Activated CD8-positive, alpha-beta T cell treated with anti-CD3 and anti-CD28 coated beads, Interleukin-2, amount 10 ng/mL, durations not matched to agents 7 days and 5 days (primary cell): Measurements from ENCODE around the gene NRXN3. TPM values are rescaled to one million over a fixed set of nuclear protein-coding genes. Genes with fewer than 3 reads are reported as not detected.

Experiments
- ATAC-seq: fragments of 150-1000 bp; cut with Tn5 transposase; one replicate; pipeline ENCODE4 v1.10.0; 2021; ENCODE audit warnings: moderate library complexity
- CTCF ChIA-PET: fragments of 350-600 bp; sonication (Branson Sonifier 250); formaldehyde crosslinking; loops from one replicate; lab custom pipeline; 2021; ENCODE audit warnings: antibody characterized with exemption; lab: Charles Lee
- POLR2A ChIA-PET: fragments of 350-600 bp; sonication (Branson Sonifier 250); formaldehyde crosslinking; loops from one replicate; lab custom pipeline; 2021; ENCODE audit warnings: antibody characterized with exemption; lab: Charles Lee
- DNase-seq: peaks from one replicate; pipeline ENCODE4 v3.0.0-alpha.2; 2020
- H3K27ac Mint-ChIP-seq: one replicate; pipeline ENCODE4 v1.8.0; 2021; ENCODE audit warnings: mild to moderate bottlenecking, mixed read lengths
- H3K27me3 Mint-ChIP-seq: one replicate; pipeline ENCODE4 v1.8.0; 2021; ENCODE audit warnings: low read depth, mixed read lengths
- H3K36me3 Mint-ChIP-seq: one replicate; pipeline ENCODE4 v1.8.0; 2021; ENCODE audit warnings: low read depth, mixed read lengths
- H3K4me1 Mint-ChIP-seq: one replicate; pipeline ENCODE4 v1.8.0; 2021; ENCODE audit warnings: low read depth, mixed read lengths
- H3K4me3 Mint-ChIP-seq: one replicate; pipeline ENCODE4 v1.8.0; 2021; ENCODE audit warnings: mild to moderate bottlenecking, mixed read lengths
- H3K9me3 Mint-ChIP-seq: one replicate; pipeline ENCODE4 v1.8.0; 2022; ENCODE audit warnings: mixed read lengths; ENCODE audit not compliant: insufficient read depth
- total RNA-seq, 2 experiments: library from RNA; stranded (reverse); gene quantifications; one replicate each; pipeline ENCODE4 v1.2.3, GENCODE V29; 2021

Gene NRXN3
- total RNA-seq, 2 experiments from 2014 or later: not detected

DNA sequence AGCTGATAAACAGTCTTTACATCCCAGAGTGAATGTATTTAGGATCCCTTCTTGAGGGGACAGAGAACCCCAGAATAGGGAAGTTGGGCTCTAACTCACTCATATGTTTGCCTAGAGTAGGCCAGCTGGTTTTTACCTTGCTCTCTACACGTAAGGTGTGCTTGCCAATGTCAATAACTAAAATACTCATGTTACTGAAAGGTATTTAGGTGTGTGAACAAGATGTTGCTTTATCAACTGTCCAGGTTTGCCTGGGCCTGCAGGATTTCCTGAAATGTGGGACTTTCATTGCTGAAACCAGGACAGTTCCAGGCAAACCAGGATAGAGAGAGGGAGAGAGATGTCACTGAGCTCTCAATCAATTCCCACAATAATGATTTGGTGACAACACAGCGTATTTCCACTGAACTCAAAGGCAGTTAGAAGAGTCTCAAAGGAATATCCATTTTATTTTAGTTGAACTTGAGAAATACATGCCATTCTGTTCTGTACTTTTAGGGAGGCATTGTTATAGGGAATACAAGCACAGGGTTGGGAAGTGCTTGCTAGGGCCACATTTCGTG is 171.7 kb downstream of the NRXN3 start:
- Mint-ChIP-seq H3K9me3 (no peaks in the 10 kb centered on the region), H3K36me3 (no peaks in the 10 kb centered on the region), H3K27ac (no peak overlapping the region), H3K4me1 (no peaks in the 10 kb centered on the region), H3K4me3 (no peak overlapping the region), H3K27me3 (no peaks in the 10 kb centered on the region)
- POLR2A ChIA-PET: no interaction called here
- no peak for DNase-seq
- CTCF ChIA-PET: no interaction called here
- no peak for ATAC-seq

DNA sequence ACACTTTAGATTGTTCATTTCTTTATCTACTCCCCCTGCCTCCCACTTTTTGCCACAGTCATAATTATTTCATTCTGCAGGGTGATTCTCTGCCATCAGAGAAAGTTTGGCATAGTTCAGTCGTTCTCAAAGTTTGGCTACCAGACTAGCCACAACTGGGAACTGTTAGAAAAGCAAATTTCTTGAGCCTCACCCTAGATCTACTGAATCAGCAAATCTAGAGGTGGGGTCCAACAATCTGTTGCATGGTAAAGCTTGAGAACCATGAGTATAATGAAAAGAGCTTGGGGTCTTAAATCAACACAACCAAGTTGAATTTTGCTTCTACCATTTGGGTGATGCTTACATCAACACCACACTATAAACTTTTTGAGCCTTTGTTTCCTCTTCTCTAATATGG is 172.7 kb downstream of the NRXN3 start:
- Mint-ChIP-seq H3K36me3 (no peaks in the 10 kb centered on the region), H3K4me1 (no peaks in the 10 kb centered on the region), H3K27ac (no peak overlapping the region), H3K9me3 (no peaks in the 10 kb centered on the region), H3K4me3 (no peak overlapping the region), H3K27me3 (no peaks in the 10 kb centered on the region)
- ChIA-PET POLR2A (no interaction called here), CTCF (no interaction called here)
- ATAC-seq (no peak), DNase-seq (no peak)

DNA sequence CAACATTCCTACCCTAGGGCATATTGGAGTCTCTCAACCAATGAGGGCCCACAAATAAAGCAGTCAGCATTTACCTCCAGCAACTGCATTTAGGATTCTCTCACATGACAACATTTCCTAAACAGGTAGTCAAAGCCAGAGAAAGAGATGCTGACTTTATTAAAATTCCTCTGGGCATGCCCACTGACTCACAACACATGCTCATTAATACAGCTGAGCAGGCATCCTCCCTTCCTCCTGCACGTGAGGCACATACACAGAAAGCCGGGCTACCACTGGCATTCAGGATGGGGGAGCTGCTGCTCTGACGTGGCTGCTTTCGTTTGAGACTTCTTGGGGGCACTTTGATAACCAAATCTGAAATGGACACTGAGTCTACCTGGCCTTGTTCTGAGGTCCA is 174.1 kb downstream of the NRXN3 start:
- Mint-ChIP-seq H3K27me3 (no peaks in the 10 kb centered on the region), H3K4me1 (no peaks in the 10 kb centered on the region), H3K27ac (no peak overlapping the region), H3K9me3 (no peaks in the 10 kb centered on the region), H3K36me3 (no peaks in the 10 kb centered on the region), H3K4me3 (no peak overlapping the region)
- DNase-seq (no peak), ATAC-seq (no peak)
- ChIA-PET CTCF (no interaction called here), POLR2A (no interaction called here)

DNA sequence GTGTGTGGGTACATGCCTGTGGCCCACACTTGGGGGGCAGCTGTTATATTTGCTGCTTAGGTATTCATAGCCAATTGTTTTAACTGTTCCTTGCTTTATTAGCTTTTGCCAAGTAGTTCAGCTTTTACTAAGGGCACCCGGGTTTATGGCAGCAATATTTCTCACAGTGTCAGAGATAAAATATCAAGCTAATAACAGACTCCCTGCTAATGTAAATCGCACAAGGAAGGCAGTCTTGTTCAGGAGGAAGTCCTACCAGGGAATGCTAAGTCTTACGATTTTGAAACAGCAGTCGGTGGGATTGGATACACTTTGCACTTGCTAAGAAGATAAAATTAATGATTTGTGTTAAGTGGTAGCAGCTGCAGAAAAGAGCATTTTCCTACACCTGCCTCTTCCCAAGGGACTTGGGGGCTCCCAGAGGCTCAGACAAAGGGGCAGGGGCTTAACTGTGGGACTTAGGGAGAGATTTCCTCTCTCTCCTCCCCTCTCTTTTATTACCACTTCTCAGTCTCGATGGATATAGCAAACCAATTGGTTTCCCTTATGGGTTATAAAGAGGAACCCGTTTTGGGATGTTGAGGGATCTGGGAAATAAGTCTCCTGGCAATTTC is 175.1 kb downstream of the NRXN3 start:
- no peak for DNase-seq
- H3K27ac Mint-ChIP-seq: no peak overlapping the region
- H3K4me3 Mint-ChIP-seq: no peak overlapping the region
- ChIA-PET POLR2A (no interaction called here), CTCF (no interaction called here)
- no peaks in the 10 kb centered on the region for H3K36me3 Mint-ChIP-seq
- no peaks in the 10 kb centered on the region for H3K9me3 Mint-ChIP-seq
- no peak for ATAC-seq
- H3K27me3 Mint-ChIP-seq: no peaks in the 10 kb centered on the region
- no peaks in the 10 kb centered on the region for H3K4me1 Mint-ChIP-seq

DNA sequence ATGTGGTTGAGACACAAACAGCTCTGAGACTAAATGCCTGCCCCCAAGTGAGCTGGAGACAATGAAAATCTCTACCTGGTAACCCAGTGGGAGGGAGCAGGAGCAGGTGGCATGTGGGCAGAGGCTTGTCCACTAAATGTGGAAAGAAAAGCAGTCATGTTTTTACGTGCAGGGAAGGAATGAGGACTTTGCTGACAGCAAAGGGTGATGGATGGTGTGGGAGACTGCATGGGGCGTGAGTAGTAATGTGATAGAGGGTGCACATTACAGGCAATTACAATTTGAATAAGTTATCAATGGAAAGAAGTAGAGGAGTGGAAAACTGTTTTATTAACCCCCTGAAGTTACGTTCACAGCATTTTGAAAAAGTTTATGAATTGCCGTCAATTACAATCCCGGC is 176.6 kb downstream of the NRXN3 start:
- Mint-ChIP-seq H3K9me3 (no peaks in the 10 kb centered on the region), H3K4me3 (no peak overlapping the region), H3K36me3 (no peaks in the 10 kb centered on the region), H3K27me3 (no peaks in the 10 kb centered on the region), H3K27ac (no peak overlapping the region), H3K4me1 (no peaks in the 10 kb centered on the region)
- ChIA-PET CTCF (no interaction called here), POLR2A (no interaction called here)
- ATAC-seq: no peak
- no peak for DNase-seq

DNA sequence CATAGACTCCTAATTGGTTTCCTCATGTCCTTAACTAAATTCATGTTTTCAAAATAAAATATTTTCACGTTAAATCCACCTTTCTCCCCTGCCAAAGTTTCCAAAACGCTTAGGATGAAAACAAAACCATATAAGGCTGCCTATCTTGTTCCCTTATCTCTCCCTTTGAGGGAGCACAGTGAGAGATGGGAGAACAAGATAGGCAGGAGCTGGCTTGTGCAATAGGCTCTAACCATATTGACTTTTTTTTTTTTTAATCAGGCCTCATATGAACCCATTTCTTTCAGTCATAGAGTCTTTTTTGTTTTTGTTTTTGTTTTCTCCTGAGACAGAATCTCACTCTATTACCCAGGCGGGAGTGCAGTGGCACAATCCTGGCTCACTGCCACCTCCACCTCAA is 184.9 kb downstream of the NRXN3 start:
- Mint-ChIP-seq H3K36me3 (no peaks in the 10 kb centered on the region), H3K4me1 (no peaks in the 10 kb centered on the region), H3K4me3 (no peak overlapping the region), H3K9me3 (no peaks in the 10 kb centered on the region), H3K27me3 (no peaks in the 10 kb centered on the region), H3K27ac (no peak overlapping the region)
- DNase-seq (no peak), ATAC-seq (no peak)
- ChIA-PET CTCF (no interaction called here), POLR2A (no interaction called here)

DNA sequence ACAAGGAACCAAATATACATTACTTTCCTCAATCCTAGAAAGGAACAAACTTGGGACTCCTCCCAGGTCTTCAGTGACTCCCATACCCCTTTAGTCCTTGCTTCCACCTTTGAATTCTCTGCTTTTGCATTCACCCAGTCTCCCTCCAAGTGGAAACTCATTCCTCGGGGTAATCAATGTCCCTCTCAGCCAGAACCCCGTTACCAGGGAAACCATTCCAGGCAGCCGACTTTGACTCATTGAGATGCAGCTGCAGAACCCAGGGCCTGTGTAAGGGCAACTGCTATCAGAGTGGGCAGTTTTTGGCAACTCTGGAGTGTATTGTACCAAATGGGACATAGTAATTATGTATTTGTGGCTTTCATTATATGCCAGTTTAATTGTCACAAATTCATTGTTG is 186.2 kb downstream of the NRXN3 start:
- CTCF ChIA-PET: no interaction called here
- no peaks in the 10 kb centered on the region for H3K4me1 Mint-ChIP-seq
- POLR2A ChIA-PET: no interaction called here
- H3K27me3 Mint-ChIP-seq: no peaks in the 10 kb centered on the region
- no peak overlapping the region for H3K4me3 Mint-ChIP-seq
- DNase-seq (no peak), ATAC-seq (no peak)
- no peaks in the 10 kb centered on the region for H3K9me3 Mint-ChIP-seq
- no peak overlapping the region for H3K27ac Mint-ChIP-seq
- no peaks in the 10 kb centered on the region for H3K36me3 Mint-ChIP-seq

DNA sequence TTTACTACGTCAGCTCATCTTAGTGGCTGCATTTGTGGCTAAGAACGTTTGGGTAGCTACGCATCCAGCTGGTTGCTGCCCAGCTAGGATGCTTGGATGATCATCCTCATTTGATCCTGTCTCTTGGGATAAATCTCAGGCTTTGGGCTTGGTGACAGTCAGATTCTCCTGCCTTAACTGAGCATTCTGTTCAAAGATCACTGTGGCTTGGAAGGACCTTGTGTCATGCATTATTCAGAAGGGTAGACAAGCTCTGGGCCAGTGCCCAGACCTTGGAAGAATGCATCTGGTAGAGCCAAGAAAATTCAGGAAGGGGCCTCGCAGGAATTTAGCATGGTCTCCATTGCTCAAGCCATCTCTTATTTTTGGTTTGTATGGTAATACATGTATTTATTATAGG is 188.4 kb downstream of the NRXN3 start:
- ATAC-seq (no peak), DNase-seq (no peak)
- Mint-ChIP-seq H3K4me3 (no peak overlapping the region), H3K36me3 (no peaks in the 10 kb centered on the region), H3K27me3 (no peaks in the 10 kb centered on the region), H3K4me1 (no peaks in the 10 kb centered on the region), H3K9me3 (no peaks in the 10 kb centered on the region), H3K27ac (no peak overlapping the region)
- ChIA-PET CTCF (no interaction called here), POLR2A (no interaction called here)

DNA sequence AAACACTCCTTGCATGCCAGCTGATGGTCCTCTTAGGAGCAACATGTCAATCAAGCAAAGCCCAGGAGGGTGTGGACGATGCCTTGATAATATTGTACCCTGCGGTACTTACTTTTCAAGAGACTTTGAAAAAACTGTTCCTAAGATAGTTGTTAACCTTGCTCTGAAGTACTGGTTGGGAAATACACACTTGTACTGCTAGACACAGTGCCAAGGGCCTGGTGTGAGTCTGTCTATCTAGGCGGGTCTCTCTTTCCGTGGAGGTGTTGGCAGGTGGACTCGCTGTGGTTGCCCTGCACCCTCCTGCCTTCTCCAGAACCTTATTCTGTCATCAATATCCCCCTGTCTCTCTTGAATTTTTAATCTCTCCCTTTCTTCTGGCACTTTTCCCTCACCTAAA is 189.4 kb downstream of the NRXN3 start:
- no peaks in the 10 kb centered on the region for H3K4me1 Mint-ChIP-seq
- H3K27me3 Mint-ChIP-seq: no peaks in the 10 kb centered on the region
- H3K4me3 Mint-ChIP-seq: no peak overlapping the region
- H3K27ac Mint-ChIP-seq: no peak overlapping the region
- no peaks in the 10 kb centered on the region for H3K36me3 Mint-ChIP-seq
- DNase-seq (no peak), ATAC-seq (no peak)
- POLR2A ChIA-PET: no interaction called here
- H3K9me3 Mint-ChIP-seq: no peaks in the 10 kb centered on the region
- CTCF ChIA-PET: no interaction called here

DNA sequence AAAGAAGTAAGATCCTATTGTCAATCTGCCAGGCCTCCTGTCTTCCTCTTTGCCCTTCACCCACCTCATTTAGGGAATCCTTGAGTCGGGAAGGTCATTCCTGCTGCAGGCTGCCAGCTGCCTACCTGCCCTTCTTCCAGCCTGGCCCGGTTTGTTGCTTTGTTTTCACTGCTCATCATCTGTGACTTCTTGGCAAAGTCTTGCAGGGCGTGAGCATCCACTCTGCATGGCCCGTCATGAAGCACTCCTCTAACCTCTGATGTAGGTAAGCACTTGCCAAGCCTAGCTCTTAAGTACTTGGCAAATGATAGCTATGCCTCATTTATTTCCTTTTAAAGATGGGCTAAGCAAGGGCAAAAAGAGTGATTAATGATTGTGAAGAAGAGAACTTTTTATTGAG is 192.8 kb downstream of the NRXN3 start:
- Mint-ChIP-seq H3K36me3 (no peaks in the 10 kb centered on the region), H3K4me1 (no peaks in the 10 kb centered on the region), H3K4me3 (no peak overlapping the region), H3K9me3 (no peaks in the 10 kb centered on the region), H3K27me3 (no peaks in the 10 kb centered on the region), H3K27ac (no peak overlapping the region)
- ChIA-PET CTCF (no interaction called here), POLR2A (no interaction called here)
- ATAC-seq: no peak
- no peak for DNase-seq

DNA sequence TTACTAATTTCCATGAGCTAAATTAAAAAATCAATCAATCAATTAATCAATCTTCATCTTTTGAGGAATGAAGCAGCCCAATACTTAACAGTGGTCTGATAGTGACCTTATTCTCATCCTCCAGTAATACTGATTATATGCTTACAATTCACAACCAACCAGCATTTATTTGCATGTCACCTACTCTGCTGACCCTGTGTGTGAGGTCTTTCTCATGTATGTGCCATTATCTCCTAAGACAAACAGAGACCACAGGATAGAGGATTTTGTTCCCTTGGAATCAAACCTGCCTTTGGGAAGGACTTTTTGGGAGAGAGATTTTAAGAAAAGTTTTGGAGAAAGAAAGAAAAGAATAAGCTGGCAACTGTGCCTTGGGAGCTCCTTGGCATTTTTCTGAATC is 197.2 kb downstream of the NRXN3 start:
- Mint-ChIP-seq H3K27me3 (no peaks in the 10 kb centered on the region), H3K36me3 (no peaks in the 10 kb centered on the region), H3K27ac (no peak overlapping the region), H3K4me1 (no peaks in the 10 kb centered on the region), H3K9me3 (no peaks in the 10 kb centered on the region), H3K4me3 (no peak overlapping the region)
- DNase-seq (no peak), ATAC-seq (no peak)
- ChIA-PET CTCF (no interaction called here), POLR2A (no interaction called here)

DNA sequence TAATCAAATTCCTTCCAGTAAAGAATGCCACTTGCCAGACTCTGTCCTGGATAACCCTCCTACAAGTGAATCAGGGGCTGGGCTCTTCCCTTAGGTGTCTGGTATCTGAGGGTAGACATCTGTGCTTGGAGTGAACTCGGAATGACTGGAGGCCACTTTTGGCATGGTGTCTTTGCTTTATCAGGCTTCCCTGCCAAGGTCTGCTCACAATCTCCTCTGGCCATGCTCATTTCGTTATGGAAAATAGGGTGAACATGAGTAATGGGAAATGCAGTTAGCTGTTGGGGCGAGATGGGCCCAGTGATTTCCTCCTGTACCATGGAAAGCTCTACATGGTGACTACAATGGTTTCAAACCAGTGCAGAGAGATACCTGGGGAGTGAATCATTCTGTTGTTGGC is 212.9 kb downstream of the NRXN3 start:
- Mint-ChIP-seq H3K27ac (no peak overlapping the region), H3K9me3 (no peaks in the 10 kb centered on the region), H3K36me3 (no peaks in the 10 kb centered on the region), H3K4me3 (no peak overlapping the region), H3K27me3 (peaks cover 2% of the 10 kb centered on the region), H3K4me1 (no peaks in the 10 kb centered on the region)
- DNase-seq (no peak), ATAC-seq (no peak)
- ChIA-PET POLR2A (no interaction called here), CTCF (no interaction called here)

DNA sequence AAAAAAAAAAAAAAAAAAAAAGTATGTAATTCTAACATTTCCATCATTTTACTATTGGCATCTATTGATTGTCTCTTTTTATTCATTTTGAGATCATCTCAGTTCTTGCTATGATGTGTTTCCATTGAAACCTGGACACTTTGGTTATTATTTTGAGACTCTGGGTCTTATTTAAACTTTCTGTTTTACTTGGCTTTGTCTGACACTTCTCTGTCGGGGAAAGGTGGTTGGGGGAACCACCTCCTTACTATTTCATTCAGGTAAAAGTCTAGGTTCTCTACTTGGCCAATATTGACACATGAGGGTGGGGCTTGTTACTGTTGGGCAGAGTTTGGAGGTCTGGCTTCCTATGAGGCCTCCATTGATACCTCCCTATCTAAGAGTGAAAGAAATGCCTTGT is 228.0 kb downstream of the NRXN3 start:
- Mint-ChIP-seq H3K27ac (no peak overlapping the region), H3K4me3 (no peak overlapping the region), H3K4me1 (peaks cover 1% of the 10 kb centered on the region), H3K27me3 (no peaks in the 10 kb centered on the region), H3K9me3 (no peaks in the 10 kb centered on the region), H3K36me3 (no peaks in the 10 kb centered on the region)
- ATAC-seq (no peak), DNase-seq (no peak)
- CTCF ChIA-PET: no interaction called here
- POLR2A ChIA-PET: no interaction called here
